HG02763 (cell line): Measurements from ENCODE around the gene TM4SF20.
A peak's percentile ranks its signal among the peaks of the same experiment; 100 is the strongest.

Experiments
- ATAC-seq: cut with Tn5 transposase; IDR thresholded peaks from one replicate; pipeline ENCODE4 v1.9.1; 2021; ENCODE audit warnings: mild to moderate bottlenecking, moderate library complexity; ENCODE audit not compliant: unreplicated experiment

Gene TM4SF20, protein sequence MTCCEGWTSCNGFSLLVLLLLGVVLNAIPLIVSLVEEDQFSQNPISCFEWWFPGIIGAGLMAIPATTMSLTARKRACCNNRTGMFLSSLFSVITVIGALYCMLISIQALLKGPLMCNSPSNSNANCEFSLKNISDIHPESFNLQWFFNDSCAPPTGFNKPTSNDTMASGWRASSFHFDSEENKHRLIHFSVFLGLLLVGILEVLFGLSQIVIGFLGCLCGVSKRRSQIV

DNA sequence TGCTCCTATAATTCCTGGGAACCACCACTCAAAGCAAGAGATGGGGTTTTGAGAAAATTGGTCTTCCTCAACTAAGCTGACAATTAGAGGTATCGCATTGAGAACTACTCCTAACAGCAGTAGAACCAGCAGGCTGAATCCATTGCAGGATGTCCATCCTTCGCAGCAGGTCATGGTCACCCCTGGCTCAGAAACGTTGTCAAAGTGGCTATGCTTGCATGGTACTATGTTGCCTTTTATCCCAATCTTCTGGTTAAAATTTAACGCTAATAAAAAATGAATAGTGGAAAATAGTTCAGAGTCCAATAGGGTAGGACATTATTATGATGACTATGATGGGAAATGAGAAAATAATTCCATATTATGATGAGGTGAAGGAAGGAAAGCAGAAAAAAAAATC is at the start of gene TM4SF20:
TM4SF20 (minus strand) TSS at position 212 of the 400 bp plus-strand sequence; CDS start at position 174, 38 bp downstream.
- no peak for ATAC-seq

DNA sequence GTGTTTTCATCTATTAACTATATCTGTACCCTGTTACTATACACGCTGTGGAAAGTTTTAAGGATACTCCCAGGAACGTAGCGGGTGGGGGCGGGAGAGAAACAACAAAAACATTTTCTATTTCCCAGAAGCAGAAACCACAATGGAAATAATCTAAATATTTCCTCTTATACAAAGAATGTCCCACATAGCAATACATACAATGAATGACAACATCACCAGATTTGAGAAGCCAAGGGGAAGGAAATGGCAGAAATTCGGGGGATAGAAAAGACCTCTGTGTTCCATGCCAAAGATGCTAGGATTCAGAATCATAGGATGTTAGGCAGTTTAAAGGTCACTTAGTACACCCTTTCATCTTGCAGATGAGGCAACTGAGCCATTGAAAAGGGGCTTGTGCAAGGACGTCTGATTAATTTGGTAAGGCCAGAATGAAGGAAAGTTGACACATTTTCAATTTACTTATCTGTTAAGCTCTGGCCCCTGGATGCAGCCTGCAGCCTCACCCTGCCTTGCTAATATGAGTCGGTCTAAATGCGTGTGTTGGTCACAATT is 49.7 kb upstream of the TM4SF20 start:
- ATAC-seq: no peak

DNA sequence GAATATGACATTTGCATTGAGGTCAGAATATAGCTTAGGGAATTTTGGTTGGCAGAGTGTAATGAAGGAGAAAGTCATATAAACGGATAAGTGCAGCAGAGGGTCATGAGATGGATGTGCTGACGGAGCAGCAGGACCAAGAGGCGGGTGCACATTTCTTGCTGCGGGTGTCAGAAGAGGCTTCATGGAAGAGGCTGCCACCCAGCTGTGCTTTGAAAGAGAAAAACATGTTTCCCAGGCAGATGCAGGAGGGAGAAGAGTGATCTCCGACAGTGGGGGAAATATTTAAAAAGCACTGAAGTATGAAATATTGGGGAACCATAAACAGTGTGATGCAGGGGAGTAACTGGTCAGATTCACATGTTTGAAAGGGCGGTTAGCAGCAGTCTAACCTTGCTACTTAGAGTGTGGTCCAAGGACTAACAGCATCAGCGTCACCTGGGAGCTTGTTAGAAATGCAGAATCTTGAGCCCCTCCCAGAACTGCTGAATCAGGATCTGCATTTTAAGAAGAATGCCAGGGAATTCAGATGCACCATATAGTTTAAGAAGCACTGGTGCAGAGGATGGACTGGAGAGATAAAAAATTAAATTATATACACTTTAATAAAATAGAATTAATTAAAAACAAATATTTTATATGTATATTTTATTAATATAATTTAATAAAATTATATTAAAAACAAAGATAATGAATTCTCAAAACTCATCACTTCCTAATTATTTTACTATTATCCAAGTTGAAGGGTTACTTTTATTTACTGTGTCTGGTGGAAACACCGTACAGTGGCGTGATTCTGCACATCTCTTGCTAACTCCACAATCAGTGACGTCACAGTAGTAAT is 44.8 kb upstream of the TM4SF20 start:
- no peak for ATAC-seq

DNA sequence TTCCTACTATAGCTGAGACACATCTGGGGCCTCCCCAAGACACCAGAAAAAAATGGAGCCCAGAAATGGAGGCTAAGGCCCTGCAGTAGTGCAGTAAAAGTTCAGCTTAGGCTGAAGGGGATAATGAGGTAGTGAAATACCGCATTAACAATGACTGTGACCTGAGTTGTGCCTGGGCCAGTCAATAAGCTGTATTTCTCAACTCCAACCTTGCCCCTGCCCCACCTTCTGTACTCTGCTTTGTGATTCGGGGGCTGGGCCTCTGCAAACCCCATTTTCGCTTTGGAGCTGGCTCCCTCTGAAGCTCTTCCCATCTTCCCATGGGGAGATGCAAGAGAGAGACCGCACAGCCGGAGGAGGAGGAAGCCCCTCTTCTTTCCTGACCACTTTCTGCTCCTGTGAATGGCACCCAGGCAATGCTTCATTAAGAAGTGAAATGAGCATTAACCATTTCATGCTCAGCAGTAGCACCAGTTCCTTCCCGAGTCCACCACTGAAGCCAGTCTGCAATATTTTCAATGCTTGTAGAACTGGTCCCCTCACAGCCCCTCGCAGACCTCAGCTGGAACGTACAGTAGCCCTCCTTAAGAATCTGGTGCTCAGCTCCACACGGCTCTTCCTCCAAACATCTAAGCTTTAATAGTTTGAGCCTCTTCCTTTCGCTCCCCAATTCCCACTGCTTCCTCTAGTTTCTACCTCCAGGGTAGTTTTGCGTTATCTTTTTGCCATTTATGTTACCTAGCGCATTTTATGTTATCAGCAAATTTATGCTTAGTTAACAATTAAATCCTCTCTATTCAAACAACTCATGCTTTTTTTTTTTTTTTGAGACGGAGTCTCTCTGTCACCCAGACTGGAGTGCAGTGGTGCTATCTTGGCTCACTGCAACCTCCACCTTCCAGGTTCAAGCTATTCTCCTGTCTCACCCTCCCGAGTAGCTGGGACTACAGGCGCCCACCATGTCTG is 41.3 kb upstream of the TM4SF20 start:
- no peak for ATAC-seq

DNA sequence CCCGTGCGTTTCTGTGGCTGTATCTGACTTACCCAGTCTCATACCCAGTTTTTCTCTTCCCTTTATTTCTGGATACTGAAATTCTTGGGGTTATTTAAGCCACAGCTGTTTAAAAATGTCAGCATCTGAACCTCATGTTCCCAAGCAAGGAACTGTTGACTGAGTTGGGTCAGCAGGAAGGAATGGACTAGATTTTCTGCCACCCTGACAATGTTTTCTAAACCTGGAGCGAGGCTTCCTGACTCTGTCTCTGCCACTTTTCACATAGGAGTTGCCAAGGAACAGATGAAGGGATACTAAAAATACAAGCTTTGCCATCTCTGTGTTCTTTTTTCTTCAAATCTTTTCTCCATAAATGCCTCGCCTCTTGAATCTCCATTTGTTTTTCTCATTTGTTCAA is 37.6 kb upstream of the TM4SF20 start:
- no peak for ATAC-seq

DNA sequence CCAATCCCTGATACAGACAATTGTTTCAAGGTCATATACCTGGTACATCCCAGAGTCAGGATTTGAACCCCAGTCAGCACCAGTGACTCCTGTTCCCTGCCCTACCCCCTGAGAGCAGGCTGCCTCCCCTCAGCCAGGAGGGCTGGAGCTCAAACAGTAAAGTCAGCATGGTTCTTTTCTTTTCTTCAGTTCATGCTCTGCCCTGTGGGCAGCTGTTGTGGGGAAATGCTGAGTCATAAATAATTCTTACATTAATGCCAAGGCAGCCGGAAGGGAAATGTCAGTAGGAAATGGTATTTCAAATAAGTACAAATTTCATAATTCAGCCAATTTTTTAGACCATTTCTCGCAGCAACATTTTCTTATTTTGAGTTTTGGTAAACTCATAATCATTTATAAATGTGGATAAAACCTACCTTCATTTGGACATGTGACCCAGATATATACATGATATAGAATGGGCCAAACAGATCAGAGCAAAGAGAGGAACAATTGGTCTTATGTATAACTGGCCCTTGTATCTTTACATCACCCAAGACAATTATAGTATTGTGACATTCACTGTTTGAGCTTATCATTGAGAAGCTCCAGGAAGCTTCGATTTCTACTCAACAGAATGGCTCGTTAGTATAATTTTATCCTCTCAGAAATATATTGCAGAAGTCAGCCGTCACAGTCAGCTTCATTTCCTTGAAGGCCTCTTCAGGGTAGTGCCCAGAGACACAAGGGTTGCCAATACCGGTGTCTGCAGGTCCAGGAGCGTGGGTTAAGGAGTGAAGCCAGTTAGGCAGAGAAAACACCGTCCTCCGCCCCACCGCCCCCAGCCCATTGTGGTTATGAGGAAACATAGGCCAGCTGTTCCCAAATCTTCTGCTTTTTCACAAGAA is 36.7 kb upstream of the TM4SF20 start:
- no peak for ATAC-seq

DNA sequence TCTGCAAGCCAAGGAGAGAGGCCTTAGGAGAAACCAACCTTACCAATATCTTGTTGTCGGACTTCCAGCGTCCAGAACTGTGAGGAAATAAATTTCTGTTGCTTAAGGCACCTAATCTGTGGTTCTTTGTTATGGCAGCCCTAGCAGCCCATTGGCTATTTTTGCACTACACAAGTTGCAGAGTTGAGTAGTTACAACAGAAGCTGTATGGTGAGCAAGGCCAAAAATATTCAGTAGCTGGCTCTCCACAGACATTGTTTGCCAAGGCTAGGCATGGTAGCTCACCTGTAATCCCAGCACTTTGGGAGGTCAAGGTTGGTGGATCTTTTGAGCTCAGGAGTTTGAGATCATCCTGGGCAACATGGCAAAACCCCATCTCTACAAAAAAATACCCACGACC is 35.7 kb upstream of the TM4SF20 start:
- no peak for ATAC-seq

DNA sequence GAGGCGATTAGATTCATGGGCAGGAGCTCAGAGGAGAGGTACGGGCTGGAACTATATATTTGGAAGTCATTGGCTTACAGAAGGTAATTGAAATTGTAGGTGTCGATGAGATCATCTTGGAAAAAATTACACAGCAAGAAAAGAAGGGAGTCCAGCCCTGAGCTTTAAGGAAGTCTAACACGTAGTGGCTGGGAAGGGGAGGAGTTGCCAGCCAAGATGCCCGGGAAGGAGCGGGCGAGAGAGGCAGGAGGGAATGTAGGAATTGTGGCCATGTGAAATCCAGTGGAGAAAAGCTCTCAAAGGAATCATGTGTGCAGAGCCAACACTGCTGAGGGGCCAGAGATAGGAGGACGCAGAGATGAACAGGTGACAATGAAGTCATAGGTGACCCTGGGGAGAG is 34.3 kb upstream of the TM4SF20 start:
- no peak for ATAC-seq

DNA sequence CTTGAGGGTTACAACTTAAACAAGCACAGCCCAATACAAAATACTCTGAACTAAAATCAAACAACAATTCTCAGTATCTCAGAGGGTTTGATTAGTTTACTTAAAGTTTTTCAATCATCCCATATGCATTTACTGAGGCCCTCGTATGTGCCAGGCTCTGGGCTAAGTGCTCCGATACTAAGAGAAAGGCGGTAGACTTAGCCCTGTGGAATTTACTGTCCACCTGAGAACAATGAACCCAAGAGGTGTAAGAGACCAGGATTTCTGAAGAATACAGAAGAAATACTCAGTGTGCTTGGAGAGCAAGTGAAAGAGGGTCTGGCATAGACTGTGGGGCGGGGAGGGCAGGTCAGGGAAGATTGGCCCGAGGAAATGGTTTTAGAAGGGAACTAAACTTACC is 33.8 kb upstream of the TM4SF20 start:
- no peak for ATAC-seq

DNA sequence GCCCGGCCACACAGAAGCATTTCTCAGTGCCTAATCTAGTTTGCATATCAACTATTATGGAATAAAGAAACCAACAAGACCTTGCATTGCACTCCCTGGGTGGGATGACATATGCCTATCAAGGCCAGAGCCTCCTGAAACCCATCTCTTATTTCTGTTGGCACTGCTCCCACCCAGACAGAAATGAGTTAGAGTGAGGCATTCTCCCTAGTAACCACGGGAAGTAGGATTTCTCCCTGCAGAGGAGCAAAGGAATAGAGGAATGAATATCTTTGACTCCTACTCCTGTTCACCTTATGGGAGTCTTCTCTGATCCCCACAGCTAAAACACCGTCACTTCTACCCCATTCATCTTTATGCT is 32.9 kb upstream of the TM4SF20 start:
- ATAC-seq: no peak

DNA sequence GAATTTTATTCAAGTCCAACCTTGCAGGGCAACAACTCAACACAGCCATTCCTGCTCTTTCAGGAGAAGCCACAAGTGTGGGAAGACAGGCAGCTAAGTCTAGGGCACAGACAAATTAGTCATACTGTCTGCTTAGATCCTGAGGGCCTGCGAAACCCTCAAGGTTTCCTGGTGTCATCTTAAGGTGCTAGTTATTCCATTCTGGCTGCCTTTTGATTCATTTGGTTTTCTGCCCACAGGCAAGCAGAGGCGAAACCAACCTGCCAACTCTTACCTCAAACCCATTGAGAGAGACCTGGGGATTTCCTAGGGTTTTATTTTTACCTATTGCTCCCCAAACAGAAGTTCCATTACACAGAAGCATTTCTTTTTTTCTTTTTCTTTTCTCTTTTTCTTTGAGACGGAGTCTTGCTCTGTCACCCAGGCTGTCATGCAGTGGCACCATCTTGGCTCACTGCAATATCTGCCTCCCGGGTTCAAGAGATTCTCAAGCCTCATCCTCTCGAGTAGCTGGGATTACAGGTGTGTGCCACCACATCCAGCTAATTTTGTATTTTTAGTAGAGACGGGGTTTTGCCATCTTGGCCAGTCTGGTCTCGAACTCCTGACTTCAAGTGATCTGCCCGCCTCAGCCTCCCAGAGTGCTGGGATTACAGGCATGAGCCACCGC is 32.3 kb upstream of the TM4SF20 start:
- ATAC-seq: peak; percentile 83

DNA sequence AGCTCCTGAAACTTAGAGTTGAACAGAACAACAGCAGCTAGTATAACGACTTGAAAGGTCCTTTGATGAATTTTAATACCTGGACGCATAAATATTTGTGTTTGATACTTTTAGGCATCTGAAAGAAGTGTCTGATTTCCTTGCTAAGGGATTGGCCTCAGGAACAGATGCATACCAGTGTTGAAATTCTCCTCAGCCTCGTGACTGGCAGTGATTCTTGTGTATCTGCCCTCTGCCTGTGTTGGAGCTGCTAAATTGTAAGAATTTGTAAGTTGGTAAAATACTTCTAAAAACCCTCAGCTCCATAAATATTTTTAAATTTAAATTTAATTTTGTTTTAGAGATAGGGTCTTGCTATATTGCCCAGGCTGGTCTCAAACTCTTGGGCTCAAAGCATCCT is 31.1 kb upstream of the TM4SF20 start:
- no peak for ATAC-seq

DNA sequence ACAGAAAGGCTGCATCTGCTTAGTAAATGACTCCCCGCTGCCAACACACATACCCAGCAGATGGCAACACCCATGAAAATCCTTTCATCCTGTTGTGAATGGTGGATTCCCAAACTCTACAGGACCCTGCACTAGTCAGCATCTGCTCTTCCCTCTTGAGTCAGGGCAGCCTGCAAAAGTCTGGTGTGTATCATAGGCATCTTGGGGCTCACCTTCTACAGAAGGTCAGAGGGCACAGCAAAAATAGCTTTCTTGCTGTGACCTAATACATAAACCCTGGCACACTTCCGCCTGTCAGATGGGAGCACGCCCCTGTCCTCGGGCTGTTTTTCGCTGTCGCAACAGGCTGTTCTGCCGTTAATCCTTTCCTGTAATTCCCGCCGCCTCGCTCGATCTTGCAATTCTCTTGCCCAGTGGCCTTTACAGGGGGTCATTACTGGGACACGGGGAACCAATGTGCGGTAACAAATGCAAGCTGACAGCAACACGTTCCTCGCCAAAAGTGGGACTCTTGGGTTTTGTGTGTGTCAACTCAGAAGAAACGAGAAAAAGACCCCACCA is 28.6 kb upstream of the TM4SF20 start:
- ATAC-seq: no peak

DNA sequence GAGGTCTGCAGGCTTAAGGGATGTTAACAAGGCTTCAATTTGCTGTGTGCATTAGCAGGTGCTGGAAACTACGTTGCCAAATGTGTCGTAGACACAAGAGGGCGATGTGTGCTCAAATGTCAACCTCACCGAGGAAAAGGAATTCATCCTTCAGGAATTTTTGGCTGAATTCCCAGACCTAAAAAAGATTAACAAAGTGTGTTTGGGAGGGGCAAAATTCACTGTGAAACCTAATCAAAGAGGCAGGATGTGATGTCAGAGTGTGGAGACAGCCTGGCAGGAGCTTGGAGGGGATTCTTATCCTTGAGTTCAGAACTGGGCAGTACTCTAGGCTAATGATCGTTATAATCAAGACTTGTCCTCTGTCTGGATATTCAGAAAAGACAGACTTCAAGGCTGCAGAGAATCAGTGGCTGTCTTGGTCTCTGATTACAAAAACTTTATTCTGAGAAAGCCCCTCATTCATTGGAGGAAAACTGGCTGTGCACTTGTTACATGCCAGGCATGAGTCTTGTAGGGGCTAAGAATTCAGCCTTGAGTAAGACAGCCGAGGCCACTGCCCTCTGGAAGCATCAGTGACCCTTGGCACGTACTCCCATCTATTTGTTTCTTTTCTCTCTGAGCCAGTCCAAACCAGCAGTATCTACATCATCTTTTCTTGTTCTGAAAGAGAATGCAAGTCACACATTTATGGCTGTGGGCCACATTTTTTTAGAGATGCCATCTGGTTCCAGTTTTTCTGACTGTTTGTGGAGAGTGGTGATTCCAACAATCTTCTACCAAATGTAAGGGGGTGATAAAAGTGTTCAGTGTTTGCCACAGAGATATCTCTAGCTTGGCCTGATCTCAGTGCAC is 27.3 kb upstream of the TM4SF20 start:
- ATAC-seq: peak; percentile 49

DNA sequence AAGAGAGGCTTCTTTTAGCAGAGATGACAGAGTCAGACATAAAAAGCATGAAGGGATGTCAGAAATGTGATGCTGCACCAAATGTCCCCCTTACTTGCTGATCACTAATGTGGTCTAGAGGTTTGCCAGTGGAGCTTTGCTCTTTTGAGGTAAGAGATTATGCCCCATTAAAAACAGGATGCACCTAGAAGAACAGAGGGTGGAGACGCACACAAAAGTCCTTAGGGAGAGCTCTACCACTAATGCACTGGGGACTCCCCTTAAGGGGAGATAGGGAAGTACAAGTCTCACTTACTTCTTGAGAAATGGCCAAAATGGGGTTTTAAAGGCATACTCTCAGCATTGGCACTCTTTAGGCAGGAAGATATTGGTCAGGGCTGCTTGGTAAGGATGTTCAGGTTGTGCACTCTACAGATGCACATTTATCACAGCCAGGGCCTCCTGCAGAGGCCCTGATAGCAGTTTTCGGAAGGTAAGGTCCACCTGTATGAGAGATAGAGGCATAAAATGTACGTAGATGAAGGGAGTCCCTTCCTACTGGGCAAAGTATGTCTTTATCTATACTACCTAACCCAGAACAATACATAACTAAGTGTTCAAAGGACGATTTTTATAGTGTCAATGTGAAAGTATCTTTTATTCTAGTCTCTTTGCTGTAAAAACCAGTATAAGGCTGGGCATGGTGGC is 25.6 kb upstream of the TM4SF20 start:
- no peak for ATAC-seq

DNA sequence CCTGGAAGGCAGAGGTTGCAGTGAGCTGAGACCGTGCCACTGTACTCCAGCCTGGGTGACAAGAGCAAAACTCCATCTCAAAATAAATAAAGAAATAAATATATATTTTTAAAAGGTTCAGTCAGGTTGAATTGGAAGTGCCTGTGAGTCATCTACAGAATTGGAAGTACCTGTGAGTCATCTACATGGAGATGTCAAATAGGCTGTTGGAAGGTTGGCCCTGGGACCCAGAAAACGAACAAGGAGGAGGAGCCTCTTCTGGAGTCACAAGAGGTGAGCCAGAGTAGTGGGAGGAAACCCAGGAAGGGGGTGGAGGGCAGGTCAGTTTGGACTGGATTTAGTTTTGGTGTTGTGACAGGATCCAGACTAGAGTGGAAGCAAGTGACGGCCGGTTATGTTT is 23.9 kb upstream of the TM4SF20 start:
- no peak for ATAC-seq

DNA sequence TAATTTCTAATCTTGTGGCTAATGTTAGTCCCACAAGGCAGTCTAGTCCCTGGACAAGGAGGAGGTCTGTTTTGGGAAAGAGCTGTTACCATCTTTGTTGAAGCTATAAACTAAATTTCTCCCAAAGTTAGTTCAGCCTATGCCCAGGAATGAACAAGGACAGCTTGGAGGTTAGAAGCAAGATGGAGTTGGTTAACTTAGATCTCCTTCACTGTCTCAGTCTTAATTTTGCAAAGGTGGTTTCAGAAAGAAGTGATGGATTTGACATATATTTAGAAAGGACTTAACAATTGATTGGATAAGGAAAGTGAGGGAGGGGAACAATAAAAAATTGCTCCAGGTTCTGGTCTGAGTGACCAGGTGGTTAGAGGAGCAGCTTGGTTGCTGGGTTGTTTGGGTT is 23.2 kb upstream of the TM4SF20 start:
- ATAC-seq: no peak

DNA sequence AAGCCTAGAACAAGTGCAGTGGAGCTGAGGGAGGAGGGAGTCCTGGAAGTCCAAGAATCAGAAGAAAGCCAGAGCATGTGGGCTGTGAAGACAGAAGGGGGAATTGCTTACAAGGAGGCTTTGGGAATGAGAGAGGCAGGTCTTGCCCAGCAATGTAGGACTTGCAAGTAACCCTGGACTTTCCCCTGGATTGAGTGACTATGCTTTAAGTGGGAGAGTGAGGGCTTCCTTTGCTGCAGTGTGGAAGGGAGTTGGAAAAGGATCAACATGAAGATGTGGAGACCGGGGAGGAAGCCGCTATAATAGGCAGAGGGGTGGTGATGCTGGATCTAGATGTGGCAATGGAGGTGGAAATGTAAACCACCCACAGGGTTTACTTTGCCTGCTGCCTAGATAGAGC is 22.4 kb upstream of the TM4SF20 start:
- no peak for ATAC-seq
